Liver (tissue), 3 donors: ENCODE results near the gene ARMC2.

Experiments
- CTCF ChIP-seq: fragments of 150-350 bp; IDR thresholded peaks from 2 replicates; pipeline ENCODE4 v1.5.1; 2017; ENCODE audit warnings: improper control_type of control experiment, low read depth, low read length; ENCODE audit not compliant: missing input control
- EGR1 ChIP-seq, 2 donors: IDR thresholded peaks; 2 replicates each; pipeline ENCODE4 v1.6.1; 2016 to 2018; ENCODE audit warnings: antibody characterized with exemption in 2 of 2, low read depth in 2 of 2
- JUND ChIP-seq, 2 donors: IDR thresholded peaks; 2 replicates each; pipeline ENCODE4 v1.6.1; 2016; ENCODE audit warnings: antibody characterized with exemption in 2 of 2
- ZBTB33 ChIP-seq: IDR thresholded peaks from 2 replicates; pipeline ENCODE4 v1.6.1; 2016; ENCODE audit warnings: antibody characterized with exemption
- donor health status: healthy.
- donor health status: healthy.

- TF ChIP-seq CTCF (no peak), EGR1 (IDR thresholded peaks at IDR 0.05; ENCODE audit: low read depth in 2 of 2) (no peak), ZBTB33 (no peak), JUND (IDR thresholded peaks at IDR 0.05) (no peak)
Measured at GRCh38 chr6:108974201-108974600, 126.0 kb downstream of the ARMC2 start.
